ENCODE measurements around the gene PCID2.

The PCID2 gene

DNA sequence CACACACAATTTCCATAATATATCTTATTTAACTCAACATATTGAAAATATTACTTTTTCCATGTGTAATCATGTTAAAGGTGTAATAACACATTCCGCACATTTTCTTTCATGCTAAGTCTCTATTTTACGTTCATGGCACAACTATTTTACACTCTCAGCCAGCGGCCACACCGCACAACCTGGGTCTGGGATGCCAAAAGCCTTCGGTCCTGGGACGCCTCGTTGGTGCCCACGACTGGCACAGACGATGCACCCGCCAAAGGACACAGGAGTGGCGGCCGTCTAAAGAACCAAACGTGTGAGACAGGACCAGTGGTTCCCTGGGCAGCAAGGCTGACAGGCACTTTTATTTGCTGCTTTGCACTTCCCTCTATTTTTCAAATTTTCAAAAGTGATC, 60.1 kb downstream of the PCID2 start:
- no peak for DNase-seq

DNA sequence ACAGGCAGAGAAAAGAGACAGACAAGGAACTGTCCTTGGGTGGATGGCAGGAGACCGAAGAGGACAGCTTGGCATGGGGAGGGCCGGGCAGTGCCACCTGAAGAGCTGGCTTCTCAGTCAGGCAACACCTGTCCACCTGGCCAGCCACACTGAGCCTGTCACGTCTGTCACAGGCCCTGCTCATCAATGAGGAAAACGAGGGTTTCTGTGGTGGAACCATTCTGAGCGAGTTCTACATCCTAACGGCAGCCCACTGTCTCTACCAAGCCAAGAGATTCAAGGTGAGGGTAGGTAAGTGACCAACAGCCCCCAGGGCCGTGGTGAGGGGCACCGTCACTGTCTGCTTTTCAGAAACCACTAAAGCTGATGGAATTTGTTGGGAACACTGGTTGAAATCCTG, 61.3 kb downstream of the PCID2 start:
- DNase-seq = no peak

- DNase-seq = no peak
Measured at GRCh38 chr13:113146750-113147149, 61.7 kb downstream of the PCID2 start.

- DNase-seq = no peak
Measured at GRCh38 chr13:113145911-113146598, 62.4 kb downstream of the PCID2 start.

GRCh38 chr13:113145496-113145895, 63.0 kb downstream of the PCID2 start:
- DNase-seq = no peak

GRCh38 chr13:113144255-113144629, 64.2 kb downstream of the PCID2 start:
- no peak for DNase-seq

DNA sequence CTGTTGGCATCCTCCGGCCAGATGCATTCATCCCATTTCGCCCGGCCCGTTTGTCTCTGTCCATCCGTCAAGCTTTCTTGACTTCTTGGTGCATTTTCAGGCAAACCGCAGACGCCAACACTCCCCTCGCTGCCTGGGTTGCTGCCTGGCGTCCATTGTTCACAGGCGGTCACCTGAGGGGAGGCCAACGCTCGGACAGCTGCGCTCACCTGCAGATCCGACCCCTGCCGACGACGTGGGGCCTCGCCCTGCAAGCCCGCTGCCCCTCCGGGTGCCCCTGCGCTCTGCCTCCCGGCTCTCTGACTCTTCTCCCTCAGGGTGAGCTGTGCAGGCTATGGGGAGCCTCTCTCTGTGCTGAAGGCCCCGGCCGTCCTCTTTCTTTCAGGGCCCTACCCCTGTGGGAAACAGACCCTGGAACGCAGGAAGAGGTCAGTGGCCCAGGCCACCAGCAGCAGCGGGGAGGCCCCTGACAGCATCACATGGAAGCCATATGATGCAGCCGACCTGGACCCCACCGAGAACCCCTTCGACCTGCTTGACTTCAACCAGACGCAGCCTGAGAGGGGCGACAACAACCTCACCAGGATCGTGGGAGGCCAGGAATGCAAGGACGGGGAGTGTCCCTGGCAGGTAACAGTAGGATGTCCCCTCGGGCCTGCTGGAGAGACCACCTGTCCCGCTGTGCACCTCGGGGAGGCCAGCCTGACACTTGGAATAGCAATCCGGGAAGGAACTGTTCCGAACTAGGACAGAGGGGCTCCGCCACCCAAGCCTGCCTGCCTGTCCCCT, 64.8 kb downstream of the PCID2 start:
- DNase-seq = no peak

GRCh38 chr13:113142876-113143275, 65.6 kb downstream of the PCID2 start:
- DNase-seq = no peak

GRCh38 chr13:113141601-113141970, 66.9 kb downstream of the PCID2 start:
- DNase-seq = no peak

- no peak for DNase-seq
Measured at GRCh38 chr13:113140677-113141600, 67.5 kb downstream of the PCID2 start.

DNA sequence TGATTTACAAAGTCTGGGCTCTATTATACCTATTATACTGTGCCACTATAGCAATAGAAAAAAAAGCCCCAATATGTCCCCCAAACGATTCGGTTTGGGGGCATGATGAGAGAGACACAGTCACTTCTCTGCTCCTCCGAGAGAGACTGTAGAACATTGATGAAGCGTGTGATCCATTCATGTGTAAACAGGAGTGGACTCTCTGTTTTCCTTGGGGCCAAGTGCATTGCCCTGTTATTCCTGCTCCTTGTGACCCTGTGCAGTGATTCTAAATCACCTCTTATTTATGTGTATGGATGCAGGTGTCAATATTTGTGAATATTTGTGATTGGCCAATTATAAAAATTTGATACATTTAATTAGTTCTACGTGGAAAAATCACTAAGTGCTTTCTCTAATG, 68.9 kb downstream of the PCID2 start:
- no peak for DNase-seq

DNA sequence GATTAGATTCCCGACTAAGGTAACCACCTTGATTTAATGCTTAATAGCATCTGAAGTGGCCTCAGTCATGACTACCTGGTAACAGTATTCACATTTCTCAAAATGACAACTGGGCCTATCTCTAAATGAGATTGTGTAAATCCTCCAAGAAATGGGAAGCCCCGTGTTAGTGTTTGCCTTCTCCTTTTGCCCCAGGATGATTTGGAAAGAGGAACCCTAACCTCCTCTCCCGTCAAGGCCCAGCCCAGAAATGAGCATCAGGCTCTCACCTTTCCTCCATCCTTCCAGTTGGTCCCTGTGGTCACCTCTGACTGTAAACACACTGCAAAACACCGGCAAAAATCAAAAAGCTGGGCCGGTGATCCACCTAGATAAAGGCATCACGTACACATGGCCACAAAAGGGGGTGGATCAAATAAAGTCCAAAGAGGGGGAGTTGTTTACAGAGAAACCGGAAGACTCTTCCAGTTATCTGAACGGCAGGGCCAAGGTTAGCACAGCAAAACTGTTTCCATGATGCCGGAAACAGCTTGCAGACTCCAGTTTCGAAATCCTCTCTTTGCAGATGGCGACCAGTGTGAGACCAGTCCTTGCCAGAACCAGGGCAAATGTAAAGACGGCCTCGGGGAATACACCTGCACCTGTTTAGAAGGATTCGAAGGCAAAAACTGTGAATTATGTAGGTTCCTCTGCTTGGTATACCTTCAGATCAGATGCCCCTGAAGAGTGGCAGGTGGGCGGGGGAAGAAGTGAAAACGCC, 69.5 kb downstream of the PCID2 start:
- DNase-seq = no peak

DNA sequence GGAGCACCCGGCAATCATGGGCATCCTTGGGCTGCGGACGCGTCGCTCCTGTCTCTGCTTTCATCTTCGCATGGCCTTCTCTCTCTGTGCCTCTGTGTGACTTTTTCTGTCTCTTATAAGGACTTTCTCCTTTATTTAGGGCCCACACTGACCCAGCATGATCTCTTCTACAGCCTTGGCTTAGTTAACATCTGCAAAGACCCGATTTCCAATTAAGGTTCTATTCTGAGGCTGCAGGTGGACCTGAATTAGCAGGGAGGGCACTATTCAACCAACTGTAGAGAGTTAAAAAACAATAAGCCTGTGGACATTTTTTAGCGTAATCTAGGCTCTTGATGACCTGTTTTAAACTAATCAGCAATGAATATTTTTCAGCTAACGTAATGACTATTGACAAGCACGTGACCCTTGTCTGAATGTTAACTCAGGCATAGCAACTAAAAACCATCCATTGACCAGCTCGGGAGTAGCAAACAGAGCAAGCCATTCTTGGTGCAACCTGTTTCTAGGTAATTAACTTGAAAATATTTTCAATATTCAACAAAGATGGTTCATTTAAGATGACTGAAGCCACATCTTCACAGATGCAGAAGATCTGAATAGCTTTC, 70.7 kb downstream of the PCID2 start:
- DNase-seq = no peak

DNA sequence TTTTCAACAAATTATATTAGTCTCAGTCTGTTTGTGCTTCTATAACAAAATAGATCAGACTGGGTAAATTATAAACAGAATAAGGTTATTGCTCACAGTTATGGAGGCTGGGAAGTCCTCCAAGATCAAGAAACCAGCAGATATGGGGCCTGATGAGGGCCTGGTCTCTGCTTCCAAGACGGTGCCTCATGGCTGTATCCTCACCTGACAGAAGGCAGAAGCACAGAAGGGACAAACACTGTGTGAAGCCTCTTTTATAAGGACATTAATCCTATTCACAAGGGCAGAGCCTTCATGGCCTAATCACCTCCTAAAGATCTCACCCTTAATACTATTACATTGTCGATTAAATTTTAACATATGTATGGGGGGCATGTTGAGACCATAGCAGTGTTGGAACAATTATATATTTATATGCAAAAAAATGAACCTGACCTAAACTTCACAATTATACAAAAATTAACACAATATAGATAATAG, 73.1 kb downstream of the PCID2 start:
- no peak for DNase-seq

- DNase-seq = no peak
Measured at GRCh38 chr13:113129921-113130750, 78.3 kb downstream of the PCID2 start.

DNA sequence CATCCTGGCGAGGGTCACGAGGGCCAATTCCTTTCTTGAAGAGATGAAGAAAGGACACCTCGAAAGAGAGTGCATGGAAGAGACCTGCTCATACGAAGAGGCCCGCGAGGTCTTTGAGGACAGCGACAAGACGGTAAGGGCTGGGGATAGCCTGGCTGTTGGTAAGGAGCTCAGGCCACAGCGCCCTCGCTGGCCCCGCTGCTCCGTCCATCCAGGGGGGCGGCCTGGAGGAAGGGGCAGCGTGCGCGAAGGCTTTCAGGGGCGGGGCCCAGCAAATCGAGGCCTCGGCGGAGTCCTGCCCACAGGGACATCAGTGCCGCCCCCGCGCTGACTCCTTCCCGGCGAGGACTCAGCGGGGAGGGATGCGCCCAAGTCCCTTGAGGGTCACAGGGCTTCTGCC, 79.0 kb downstream of the PCID2 start:
- DNase-seq = no peak
